Measurements from ENCODE around the gene SAMD5. TPM values are rescaled to one million over a fixed set of nuclear protein-coding genes. Genes with fewer than 3 reads are reported as not detected.

The SAMD5 gene
- total and polyA plus RNA-seq, 2 of the 8 experiments (the other 6 are each of a cell fraction or from before 2014, with no cell fraction given): 0.02 to 0.04 TPM

DNA sequence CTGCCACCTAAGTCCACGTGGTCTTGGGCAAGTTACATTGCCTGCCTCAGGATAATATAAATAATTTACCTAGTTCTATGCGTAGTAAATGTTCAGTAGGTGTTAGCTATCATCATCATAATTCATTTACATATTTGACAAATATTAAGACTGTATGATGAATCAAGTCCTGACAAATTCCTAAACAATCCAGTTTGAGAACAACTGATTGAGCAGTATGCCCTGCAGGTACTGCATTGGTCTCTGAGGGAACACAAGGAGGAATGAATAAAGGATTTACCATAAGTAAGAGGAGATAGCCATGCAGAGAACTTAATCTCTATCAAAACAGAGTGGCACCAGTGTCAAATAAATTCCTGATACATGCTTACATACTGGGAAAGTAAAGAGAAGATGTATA, 70.4 kb downstream of the SAMD5 start:
- no peaks in the 10 kb centered on the region for H3K27me3 ChIP-seq (replicated peaks in 1 of 4; ENCODE audit: control insufficient read depth in 3 of 4, extremely low read depth in 1 of 4, insufficient read depth in 3 of 4, low read length in 3 of 4)
- H2BK5ac ChIP-seq (ENCODE audit: low read depth, low read length): no peak overlapping the region
- H3K4me1 ChIP-seq (replicated peaks in 1 of 4; ENCODE audit: control insufficient read depth in 3 of 4, insufficient read depth in 4 of 4, low read length in 3 of 4): no peaks in the 10 kb centered on the region
- no peak overlapping the region for H3K4me2 ChIP-seq (ENCODE audit: insufficient read depth in 1 of 2, low read depth in 2 of 2, low read length in 2 of 2)
- H3K9ac ChIP-seq (replicated peaks in 1 of 4; ENCODE audit: extremely low read depth in 1 of 4, low read depth in 3 of 4, low read length in 3 of 4): no peak overlapping the region
- no peak overlapping the region for H3K14ac ChIP-seq (ENCODE audit: insufficient read length)
- H2BK120ac ChIP-seq (replicated peaks; ENCODE audit: low read depth, low read length): no peak overlapping the region
- no peak overlapping the region for H3K4ac ChIP-seq (replicated peaks; ENCODE audit: insufficient read length, low read depth, low read length)
- no peaks in the 10 kb centered on the region; the same call in 1 of the 2 replicates for H3K23me2 ChIP-seq (ENCODE audit: low read depth, low read length)
- H2BK20ac ChIP-seq (ENCODE audit: low read length): no peak overlapping the region
- ChIA-PET CTCF (ENCODE audit: partially characterized antibody) (no interaction called here), POLR2A (ENCODE audit: partially characterized antibody) (no interaction called here)
- H2BK15ac ChIP-seq (ENCODE audit: low read length): no peak overlapping the region
- H3K23ac ChIP-seq (ENCODE audit: insufficient read length): no peak overlapping the region
- no peaks in the 10 kb centered on the region for H3K79me1 ChIP-seq (ENCODE audit: low read depth, low read length)
- H4K91ac ChIP-seq (replicated peaks; ENCODE audit: insufficient read length, low read length): no peak overlapping the region
- no peaks in the 10 kb centered on the region for H3K9me3 ChIP-seq (ENCODE audit: insufficient read depth in 2 of 2, low read depth in 1 of 2, low read length in 1 of 2)
- DNase-seq (ENCODE audit: low read depth in 1 of 2, low spot score in 2 of 2): no peak
- FAIRE-seq: no peak
- no peaks in the 10 kb centered on the region for H3K79me2 ChIP-seq (ENCODE audit: control insufficient read depth in 1 of 2, insufficient read depth in 2 of 2, low read length in 2 of 2)
- H2BK12ac ChIP-seq (ENCODE audit: low read depth, low read length): no peak overlapping the region
- H3K27ac ChIP-seq (ENCODE audit: low read depth, low read length): no peak overlapping the region
- no peak overlapping the region for H2AFZ ChIP-seq (ENCODE audit: low read length)
- H2AK5ac ChIP-seq (ENCODE audit: low read depth, low read length): no peak overlapping the region
- no peak overlapping the region for H4K8ac ChIP-seq (ENCODE audit: extremely low read depth, insufficient read depth, low read length)
- H3K56ac ChIP-seq (replicated peaks; ENCODE audit: insufficient read length, low read depth, low read length): no peak overlapping the region
- H4K20me1 ChIP-seq (replicated peaks in 1 of 2; ENCODE audit: control insufficient read depth in 1 of 2, insufficient read depth in 2 of 2, low read length in 2 of 2): no peaks in the 10 kb centered on the region
- no peak overlapping the region for H3K18ac ChIP-seq (ENCODE audit: extremely low read depth, low read length)
- H3K36me3 ChIP-seq (ENCODE audit: control insufficient read depth in 2 of 4, insufficient read depth in 4 of 4, low read length in 3 of 4): no peaks in the 10 kb centered on the region
- no peak for TF ChIP-seq CBX5 (IDR thresholded peaks at IDR 0.05; ENCODE audit: low read depth, low read length)
- no peak for TF ChIP-seq CHD1 (IDR thresholded peaks at IDR 0.05; ENCODE audit: low read depth, low read length)
- no peak for TF ChIP-seq SAP30 (IDR thresholded peaks at IDR 0.05; ENCODE audit: insufficient read depth, insufficient replicate concordance, low read length)
- no peak for TF ChIP-seq RBBP5 (IDR thresholded peaks at IDR 0.05; ENCODE audit: borderline replicate concordance, low read depth, low read length)
- TF ChIP-seq ZNF274 (IDR thresholded peaks at IDR 0.05; ENCODE audit: borderline replicate concordance, extremely low read depth, low read length): no peak
- TF ChIP-seq RXRA (IDR thresholded peaks at IDR 0.05; ENCODE audit: insufficient read depth, low read depth, low read length): no peak
- TF ChIP-seq ASH2L (IDR thresholded peaks at IDR 0.05; ENCODE audit: low read length): no peak
- TF ChIP-seq FOSL1 (IDR thresholded peaks at IDR 0.05; ENCODE audit: insufficient read depth, low read depth, low read length): no peak
- TF ChIP-seq, protein P1, sequence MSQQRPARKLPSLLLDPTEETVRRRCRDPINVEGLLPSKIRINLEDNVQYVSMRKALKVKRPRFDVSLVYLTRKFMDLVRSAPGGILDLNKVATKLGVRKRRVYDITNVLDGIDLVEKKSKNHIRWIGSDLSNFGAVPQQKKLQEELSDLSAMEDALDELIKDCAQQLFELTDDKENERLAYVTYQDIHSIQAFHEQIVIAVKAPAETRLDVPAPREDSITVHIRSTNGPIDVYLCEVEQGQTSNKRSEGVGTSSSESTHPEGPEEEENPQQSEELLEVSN (IDR thresholded peaks at IDR 0.05): no peak
- TF ChIP-seq, protein P2, sequence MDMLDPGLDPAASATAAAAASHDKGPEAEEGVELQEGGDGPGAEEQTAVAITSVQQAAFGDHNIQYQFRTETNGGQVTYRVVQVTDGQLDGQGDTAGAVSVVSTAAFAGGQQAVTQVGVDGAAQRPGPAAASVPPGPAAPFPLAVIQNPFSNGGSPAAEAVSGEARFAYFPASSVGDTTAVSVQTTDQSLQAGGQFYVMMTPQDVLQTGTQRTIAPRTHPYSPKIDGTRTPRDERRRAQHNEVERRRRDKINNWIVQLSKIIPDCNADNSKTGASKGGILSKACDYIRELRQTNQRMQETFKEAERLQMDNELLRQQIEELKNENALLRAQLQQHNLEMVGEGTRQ (IDR thresholded peaks at IDR 0.05; ENCODE audit: low read length): no peak
- TF ChIP-seq KDM4A (IDR thresholded peaks at IDR 0.05; ENCODE audit: low read depth, low read length, severe bottlenecking): no peak
- TF ChIP-seq CREB1 (IDR thresholded peaks at IDR 0.05): no peak
- no peak overlapping the region for H4K5ac ChIP-seq (ENCODE audit: insufficient read length, low read depth, low read length)
- 90% methylated on average over 2 of the region's 2 CpGs; no CpG with 5 or more reads in 1 of the 2 experiments for WGBS, 2 experiments (ENCODE audit: extremely low coverage in 1 of 2, insufficient coverage in 1 of 2, insufficient read length in 1 of 2, insufficient replicate concordance in 2 of 2, low coverage in 1 of 2, low lambda C conversion rate in 2 of 2, missing lambda C conversion rate in 1 of 2)
- H3K4me3 ChIP-seq (ENCODE audit: extremely low read depth in 1 of 4, insufficient read depth in 2 of 4, low read depth in 3 of 4, low read length in 4 of 4): no peak overlapping the region

Measured in H1 (cell line).